Measurements from ENCODE around the gene CAPN7. TPM values are rescaled to one million over a fixed set of nuclear protein-coding genes. Genes with fewer than 3 reads are reported as not detected.
"Not testable (repeated sequence)": the region's sequence is repeated elsewhere in the genome, so short reads cannot be mapped to it uniquely, and the experiment has no call there.

The CAPN7 gene
- total and polyA plus RNA-seq, 2 donors, result 25.5 to 31.4 TPM

GRCh38 chr3:15166391-15166790 lies 39.7 kb upstream of the CAPN7 start:
- 95% methylated on average over 3 of the region's 3 CpGs for WGBS
- H3K4me3 ChIP-seq (ENCODE audit: low read length in 2 of 2); DNase-seq (ENCODE audit: low read depth in 6 of 9, low spot score in 9 of 9); H3K4me1 ChIP-seq (ENCODE audit: control insufficient read depth in 2 of 2, insufficient read depth in 2 of 2, low read length in 2 of 2); H3K27me3 ChIP-seq (ENCODE audit: control insufficient read depth in 2 of 2, insufficient read depth in 1 of 2, low read length in 1 of 2); H3K9me3 ChIP-seq (ENCODE audit: control insufficient read depth in 2 of 2, insufficient read depth in 1 of 2, low read length in 1 of 2); H3K27ac ChIP-seq (ENCODE audit: low read depth in 1 of 2, low read length in 1 of 2); H3K36me3 ChIP-seq (ENCODE audit: control insufficient read depth in 2 of 2, insufficient read depth in 2 of 2, low read length in 1 of 2): not testable (repeated sequence)

GRCh38 chr3:15171096-15171495 lies 35.0 kb upstream of the CAPN7 start:
- peak in 2 of 9 donors; percentile 8 to 24 for DNase-seq (ENCODE audit: low read depth in 6 of 9, low spot score in 9 of 9)
- H3K4me1 ChIP-seq (ENCODE audit: control insufficient read depth in 2 of 2, insufficient read depth in 2 of 2, low read length in 2 of 2), result no peaks in the 10 kb centered on the region
- WGBS, result 64% methylated on average over 3 of the region's 3 CpGs
- no peaks in the 10 kb centered on the region for H3K36me3 ChIP-seq (ENCODE audit: control insufficient read depth in 2 of 2, insufficient read depth in 2 of 2, low read length in 1 of 2)
- peaks cover 0 to 6% of the 10 kb centered on the region in 2 donors for H3K27me3 ChIP-seq (ENCODE audit: control insufficient read depth in 2 of 2, insufficient read depth in 1 of 2, low read length in 1 of 2)
- no peak overlapping the region for H3K27ac ChIP-seq (ENCODE audit: low read depth in 1 of 2, low read length in 1 of 2)
- no peak overlapping the region for H3K4me3 ChIP-seq (ENCODE audit: low read length in 2 of 2)
- no peaks in the 10 kb centered on the region for H3K9me3 ChIP-seq (ENCODE audit: control insufficient read depth in 2 of 2, insufficient read depth in 1 of 2, low read length in 1 of 2)

- H3K9me3 ChIP-seq (ENCODE audit: control insufficient read depth in 2 of 2, insufficient read depth in 1 of 2, low read length in 1 of 2), result no peaks in the 10 kb centered on the region
- 95% methylated on average over 1 of the region's 1 CpG for WGBS
- H3K4me1 ChIP-seq (ENCODE audit: control insufficient read depth in 2 of 2, insufficient read depth in 2 of 2, low read length in 2 of 2), result no peaks in the 10 kb centered on the region
- DNase-seq (ENCODE audit: low read depth in 6 of 9, low spot score in 9 of 9), result no peak
- H3K27ac ChIP-seq (ENCODE audit: low read depth in 1 of 2, low read length in 1 of 2), result no peak overlapping the region
- no peak overlapping the region for H3K4me3 ChIP-seq (ENCODE audit: low read length in 2 of 2)
- peaks cover 0 to 8% of the 10 kb centered on the region in 2 donors for H3K27me3 ChIP-seq (ENCODE audit: control insufficient read depth in 2 of 2, insufficient read depth in 1 of 2, low read length in 1 of 2)
- no peaks in the 10 kb centered on the region for H3K36me3 ChIP-seq (ENCODE audit: control insufficient read depth in 2 of 2, insufficient read depth in 2 of 2, low read length in 1 of 2)
Measured at GRCh38 chr3:15172806-15173205, 33.2 kb upstream of the CAPN7 start.

GRCh38 chr3:15174953-15175352 lies 31.1 kb upstream of the CAPN7 start:
- no peaks in the 10 kb centered on the region for H3K36me3 ChIP-seq (ENCODE audit: control insufficient read depth in 2 of 2, insufficient read depth in 2 of 2, low read length in 1 of 2)
- 98% methylated on average over 8 of the region's 8 CpGs for WGBS
- no peak for DNase-seq (ENCODE audit: low read depth in 6 of 9, low spot score in 9 of 9)
- no peak overlapping the region for H3K27ac ChIP-seq (ENCODE audit: low read depth in 1 of 2, low read length in 1 of 2)
- H3K9me3 ChIP-seq (ENCODE audit: control insufficient read depth in 2 of 2, insufficient read depth in 1 of 2, low read length in 1 of 2), result no peaks in the 10 kb centered on the region
- H3K4me1 ChIP-seq (ENCODE audit: control insufficient read depth in 2 of 2, insufficient read depth in 2 of 2, low read length in 2 of 2), result peaks cover 2 to 5% of the 10 kb centered on the region in 2 donors
- H3K27me3 ChIP-seq (ENCODE audit: control insufficient read depth in 2 of 2, insufficient read depth in 1 of 2, low read length in 1 of 2), result peaks cover 0 to 10% of the 10 kb centered on the region in 2 donors
- H3K4me3 ChIP-seq (ENCODE audit: low read length in 2 of 2), result no peak overlapping the region

GRCh38 chr3:15175605-15176004 lies 30.4 kb upstream of the CAPN7 start:
- no peak for DNase-seq (ENCODE audit: low read depth in 6 of 9, low spot score in 9 of 9)
- Histone ChIP-seq H3K36me3 (ENCODE audit: control insufficient read depth in 2 of 2, insufficient read depth in 2 of 2, low read length in 1 of 2) (no peaks in the 10 kb centered on the region), H3K4me1 (ENCODE audit: control insufficient read depth in 2 of 2, insufficient read depth in 2 of 2, low read length in 2 of 2) (peaks cover 2 to 5% of the 10 kb centered on the region in 2 donors), H3K9me3 (ENCODE audit: control insufficient read depth in 2 of 2, insufficient read depth in 1 of 2, low read length in 1 of 2) (no peaks in the 10 kb centered on the region), H3K27me3 (ENCODE audit: control insufficient read depth in 2 of 2, insufficient read depth in 1 of 2, low read length in 1 of 2) (peaks cover 0 to 10% of the 10 kb centered on the region in 2 donors), H3K27ac (ENCODE audit: low read depth in 1 of 2, low read length in 1 of 2) (no peak overlapping the region), H3K4me3 (ENCODE audit: low read length in 2 of 2) (no peak overlapping the region)
- 96% methylated on average over 1 of the region's 1 CpG for WGBS

GRCh38 chr3:15180042-15180611 lies 25.9 kb upstream of the CAPN7 start:
- WGBS, result 41% methylated on average over 6 of the region's 6 CpGs

GRCh38 chr3:15181511-15181910 lies 24.5 kb upstream of the CAPN7 start:
- Histone ChIP-seq H3K4me1 (ENCODE audit: control insufficient read depth in 2 of 2, insufficient read depth in 2 of 2, low read length in 2 of 2) (peaks cover 2 to 5% of the 10 kb centered on the region in 2 donors), H3K36me3 (ENCODE audit: control insufficient read depth in 2 of 2, insufficient read depth in 2 of 2, low read length in 1 of 2) (no peaks in the 10 kb centered on the region), H3K9me3 (ENCODE audit: control insufficient read depth in 2 of 2, insufficient read depth in 1 of 2, low read length in 1 of 2) (no peaks in the 10 kb centered on the region), H3K27ac (ENCODE audit: low read depth in 1 of 2, low read length in 1 of 2) (no peak overlapping the region), H3K27me3 (ENCODE audit: control insufficient read depth in 2 of 2, insufficient read depth in 1 of 2, low read length in 1 of 2) (peaks cover 0 to 4% of the 10 kb centered on the region in 2 donors), H3K4me3 (ENCODE audit: low read length in 2 of 2) (no peak overlapping the region)
- WGBS, result 99% methylated on average over 1 of the region's 1 CpG
- no peak for DNase-seq (ENCODE audit: low read depth in 6 of 9, low spot score in 9 of 9)

More at GRCh38 chr3:15180042-15180611, 25.9 kb upstream of the CAPN7 start:
- no peaks in the 10 kb centered on the region for H3K36me3 ChIP-seq (ENCODE audit: control insufficient read depth in 2 of 2, insufficient read depth in 2 of 2, low read length in 1 of 2)
- H3K4me3 ChIP-seq (ENCODE audit: low read length in 2 of 2), result no peak overlapping the region
- peak in 2 of 9 donors; percentile 24 to 58 for DNase-seq (ENCODE audit: low read depth in 6 of 9, low spot score in 9 of 9)
- H3K9me3 ChIP-seq (ENCODE audit: control insufficient read depth in 2 of 2, insufficient read depth in 1 of 2, low read length in 1 of 2), result no peaks in the 10 kb centered on the region
- peaks cover 0 to 7% of the 10 kb centered on the region in 2 donors for H3K27me3 ChIP-seq (ENCODE audit: control insufficient read depth in 2 of 2, insufficient read depth in 1 of 2, low read length in 1 of 2)
- peaks cover 2 to 5% of the 10 kb centered on the region in 2 donors for H3K4me1 ChIP-seq (ENCODE audit: control insufficient read depth in 2 of 2, insufficient read depth in 2 of 2, low read length in 2 of 2)
- peak overlapping the region in 1 of 2 donors; percentile 43 for H3K27ac ChIP-seq (ENCODE audit: low read depth in 1 of 2, low read length in 1 of 2)

GRCh38 chr3:15181963-15182362 lies 24.1 kb upstream of the CAPN7 start:
- Histone ChIP-seq H3K4me3 (ENCODE audit: low read length in 2 of 2) (no peak overlapping the region), H3K4me1 (ENCODE audit: control insufficient read depth in 2 of 2, insufficient read depth in 2 of 2, low read length in 2 of 2) (peaks cover 2 to 5% of the 10 kb centered on the region in 2 donors), H3K9me3 (ENCODE audit: control insufficient read depth in 2 of 2, insufficient read depth in 1 of 2, low read length in 1 of 2) (no peaks in the 10 kb centered on the region), H3K27ac (ENCODE audit: low read depth in 1 of 2, low read length in 1 of 2) (no peak overlapping the region), H3K27me3 (ENCODE audit: control insufficient read depth in 2 of 2, insufficient read depth in 1 of 2, low read length in 1 of 2) (peaks cover 0 to 4% of the 10 kb centered on the region in 2 donors), H3K36me3 (ENCODE audit: control insufficient read depth in 2 of 2, insufficient read depth in 2 of 2, low read length in 1 of 2) (no peaks in the 10 kb centered on the region)
- no peak for DNase-seq (ENCODE audit: low read depth in 6 of 9, low spot score in 9 of 9)
- 95% methylated on average over 1 of the region's 1 CpG for WGBS

- Histone ChIP-seq H3K4me3 (ENCODE audit: low read length in 2 of 2) (no peak overlapping the region), H3K4me1 (ENCODE audit: control insufficient read depth in 2 of 2, insufficient read depth in 2 of 2, low read length in 2 of 2) (peaks cover 2 to 5% of the 10 kb centered on the region in 2 donors), H3K9me3 (ENCODE audit: control insufficient read depth in 2 of 2, insufficient read depth in 1 of 2, low read length in 1 of 2) (no peaks in the 10 kb centered on the region), H3K36me3 (ENCODE audit: control insufficient read depth in 2 of 2, insufficient read depth in 2 of 2, low read length in 1 of 2) (no peaks in the 10 kb centered on the region), H3K27me3 (ENCODE audit: control insufficient read depth in 2 of 2, insufficient read depth in 1 of 2, low read length in 1 of 2) (peaks cover 0 to 2% of the 10 kb centered on the region in 2 donors), H3K27ac (ENCODE audit: low read depth in 1 of 2, low read length in 1 of 2) (no peak overlapping the region)
- 95% methylated on average over 2 of the region's 2 CpGs for WGBS
- DNase-seq (ENCODE audit: low read depth in 6 of 9, low spot score in 9 of 9), result no peak
Measured at GRCh38 chr3:15183011-15183410, 23.0 kb upstream of the CAPN7 start.

Data from thymus (tissue), 11 donors.